Measurements from ENCODE around the gene CMSS1.

DNA sequence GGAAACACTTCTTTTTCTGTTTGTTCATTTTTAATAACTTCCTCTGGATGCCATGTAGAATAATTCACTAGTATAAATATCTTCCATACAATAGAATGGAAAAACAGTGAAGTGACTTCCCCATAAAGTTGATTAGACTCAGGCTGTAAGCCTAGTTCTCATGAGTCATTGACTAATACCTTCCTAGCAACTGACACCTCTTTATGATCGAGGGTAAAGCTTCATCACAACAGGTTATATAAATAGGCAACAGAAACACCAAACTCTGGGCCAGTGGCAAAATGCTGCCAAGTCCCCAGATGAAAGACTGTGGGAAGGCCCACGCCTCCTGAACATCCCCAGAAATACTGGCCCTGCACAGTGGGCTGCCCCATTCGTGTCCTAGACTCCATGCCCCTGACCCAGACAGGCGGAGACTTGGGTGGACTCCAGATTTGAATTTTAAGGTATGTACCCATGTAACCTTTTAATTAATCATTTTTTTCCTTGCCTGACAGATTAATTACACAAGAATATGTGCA lies 371.8 kb downstream of the CMSS1 start:
- TF ChIP-seq, protein P1, sequence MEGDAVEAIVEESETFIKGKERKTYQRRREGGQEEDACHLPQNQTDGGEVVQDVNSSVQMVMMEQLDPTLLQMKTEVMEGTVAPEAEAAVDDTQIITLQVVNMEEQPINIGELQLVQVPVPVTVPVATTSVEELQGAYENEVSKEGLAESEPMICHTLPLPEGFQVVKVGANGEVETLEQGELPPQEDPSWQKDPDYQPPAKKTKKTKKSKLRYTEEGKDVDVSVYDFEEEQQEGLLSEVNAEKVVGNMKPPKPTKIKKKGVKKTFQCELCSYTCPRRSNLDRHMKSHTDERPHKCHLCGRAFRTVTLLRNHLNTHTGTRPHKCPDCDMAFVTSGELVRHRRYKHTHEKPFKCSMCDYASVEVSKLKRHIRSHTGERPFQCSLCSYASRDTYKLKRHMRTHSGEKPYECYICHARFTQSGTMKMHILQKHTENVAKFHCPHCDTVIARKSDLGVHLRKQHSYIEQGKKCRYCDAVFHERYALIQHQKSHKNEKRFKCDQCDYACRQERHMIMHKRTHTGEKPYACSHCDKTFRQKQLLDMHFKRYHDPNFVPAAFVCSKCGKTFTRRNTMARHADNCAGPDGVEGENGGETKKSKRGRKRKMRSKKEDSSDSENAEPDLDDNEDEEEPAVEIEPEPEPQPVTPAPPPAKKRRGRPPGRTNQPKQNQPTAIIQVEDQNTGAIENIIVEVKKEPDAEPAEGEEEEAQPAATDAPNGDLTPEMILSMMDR (IDR thresholded peaks at IDR 0.05; ENCODE audit: low read length), result no peak
- no peak for TF ChIP-seq EZH2phosphoT487 (IDR thresholded peaks at IDR 0.05; ENCODE audit: low read length)
- TF ChIP-seq EZH2 (optimal IDR thresholded peaks at IDR 0.05; ENCODE audit: low read depth, low read length), result no peak

Data from MM.1S (cell line).